Esophagus (tissue), 2 donors: ENCODE results near the gene BTBD18. TPM values are rescaled to one million over a fixed set of nuclear protein-coding genes. Genes with fewer than 3 reads are reported as not detected.

Experiments
- H3K27ac ChIP-seq, 2 donors: one replicate each; pipeline ENCODE4 v1.5.1; 2013; ENCODE audit warnings: low read depth in 2 of 2, mild to moderate bottlenecking in 2 of 2, inconsistent platforms in 1 of 2, low read length in 1 of 2, moderate library complexity in 1 of 2
- H3K27me3 ChIP-seq, 2 donors: one replicate each; pipeline ENCODE4 v1.6.1; 2013; ENCODE audit warnings: low read length in 2 of 2, control low read depth in 1 of 2, mild to moderate bottlenecking in 1 of 2; ENCODE audit not compliant: insufficient read depth in 2 of 2, control insufficient read depth in 1 of 2
- H3K36me3 ChIP-seq, 2 donors: one replicate each; pipeline ENCODE4 v1.6.1; 2013; ENCODE audit warnings: low read length in 1 of 2; ENCODE audit not compliant: control insufficient read depth in 2 of 2, insufficient read depth in 2 of 2
- H3K4me1 ChIP-seq, 2 donors: one replicate each; pipeline ENCODE4 v1.6.1; 2013; ENCODE audit warnings: low read length in 1 of 2; ENCODE audit not compliant: control insufficient read depth in 2 of 2, insufficient read depth in 2 of 2
- H3K4me3 ChIP-seq, 2 donors: one replicate each; pipeline ENCODE4 v1.5.1; 2013; ENCODE audit warnings: low read length in 2 of 2, mild to moderate bottlenecking in 2 of 2, low read depth in 1 of 2, moderate library complexity in 1 of 2
- H3K9me3 ChIP-seq, 2 donors: one replicate each; pipeline ENCODE4 v1.6.1; 2013; ENCODE audit warnings: mild to moderate bottlenecking in 2 of 2, low read depth in 1 of 2, low read length in 1 of 2, moderate library complexity in 1 of 2; ENCODE audit not compliant: control insufficient read depth in 2 of 2, insufficient read depth in 1 of 2
- WGBS, 2 donors: extraction: QIAGEN DNeasy Blood & Tissue Kit; methylation state at CpG; one replicate each; pipeline ENCODE4 v1.1.7; 2013; 5-methylcytosine and 5-hydroxymethylcytosine counted together
- polyA plus RNA-seq, 2 donors: library from polyadenylated mRNA; stranded (reverse); fragments of 200-250 nt; gene quantifications; one replicate each; pipeline ENCODE4 v1.2.3, GENCODE V29; 2013
- donor health status: healthy with polysubstance abuse.
- donor health status: Bipolar disorder and iron deficiency.

Gene BTBD18
- polyA plus RNA-seq, 2 donors, result 0.02 TPM; not detected in 1

DNA sequence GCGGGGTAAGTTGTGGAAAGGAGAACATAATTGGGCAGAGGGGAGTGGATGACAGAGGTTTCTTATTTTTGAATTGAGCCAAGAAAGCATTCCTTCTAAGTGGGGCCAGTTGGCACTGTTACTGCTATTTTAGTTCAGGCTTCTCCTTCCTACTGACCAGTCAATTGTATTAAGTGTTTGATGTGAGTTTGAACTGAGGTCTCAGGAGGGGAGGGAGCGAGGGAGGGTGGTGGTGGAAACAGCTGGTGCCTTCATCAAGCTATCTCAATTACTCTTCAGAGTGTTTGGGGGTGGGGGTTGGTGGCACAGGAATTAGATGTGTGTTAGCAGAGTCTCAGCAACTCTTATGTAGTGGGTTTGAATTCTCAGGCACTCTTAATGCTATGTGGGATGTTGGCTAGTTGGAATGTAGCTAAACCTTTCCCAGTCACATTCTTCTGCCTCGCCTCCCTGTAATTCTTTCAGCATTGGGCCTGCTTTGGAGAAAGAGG, 24.5 kb upstream of the BTBD18 start:
- Histone ChIP-seq H3K4me3 (peak overlapping the region in 1 of 2 donors; percentile 2), H3K36me3 (no peaks in the 10 kb centered on the region), H3K4me1 (peaks cover 8 to 10% of the 10 kb centered on the region in 2 donors), H3K9me3 (no peaks in the 10 kb centered on the region), H3K27ac (peak overlapping the region; percentile 87 to 89), H3K27me3 (no peaks in the 10 kb centered on the region)
- 51 to 56% methylated on average over 3 of the region's 3 CpGs for WGBS, 2 donors

DNA sequence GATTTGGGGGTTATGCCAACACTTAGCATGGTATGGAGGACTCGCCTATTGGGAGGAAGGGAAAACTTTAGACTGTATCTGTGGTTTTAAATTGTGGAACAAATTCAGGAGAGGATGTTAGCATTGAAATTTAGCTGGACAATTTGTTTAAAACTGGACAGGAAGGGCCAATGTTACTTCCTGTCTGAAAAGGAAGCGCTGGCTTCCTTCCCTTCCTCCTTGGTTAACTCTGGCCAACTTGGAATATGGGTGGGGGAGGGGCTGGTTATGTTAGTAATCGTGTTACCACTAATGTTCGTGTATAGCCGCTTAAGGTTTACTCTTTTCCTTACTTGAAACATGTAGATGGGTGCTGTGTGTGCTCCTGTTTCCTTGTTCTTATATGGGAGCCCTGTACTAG, 23.9 kb upstream of the BTBD18 start:
- H3K27ac ChIP-seq, result peak overlapping the region; percentile 87 to 89
- 45 to 49% methylated on average over 5 of the region's 5 CpGs for WGBS, 2 donors
- peaks cover 6 to 10% of the 10 kb centered on the region in 2 donors for H3K4me1 ChIP-seq
- no peaks in the 10 kb centered on the region for H3K36me3 ChIP-seq
- H3K4me3 ChIP-seq, result no peak overlapping the region
- no peaks in the 10 kb centered on the region for H3K27me3 ChIP-seq
- no peaks in the 10 kb centered on the region for H3K9me3 ChIP-seq

DNA sequence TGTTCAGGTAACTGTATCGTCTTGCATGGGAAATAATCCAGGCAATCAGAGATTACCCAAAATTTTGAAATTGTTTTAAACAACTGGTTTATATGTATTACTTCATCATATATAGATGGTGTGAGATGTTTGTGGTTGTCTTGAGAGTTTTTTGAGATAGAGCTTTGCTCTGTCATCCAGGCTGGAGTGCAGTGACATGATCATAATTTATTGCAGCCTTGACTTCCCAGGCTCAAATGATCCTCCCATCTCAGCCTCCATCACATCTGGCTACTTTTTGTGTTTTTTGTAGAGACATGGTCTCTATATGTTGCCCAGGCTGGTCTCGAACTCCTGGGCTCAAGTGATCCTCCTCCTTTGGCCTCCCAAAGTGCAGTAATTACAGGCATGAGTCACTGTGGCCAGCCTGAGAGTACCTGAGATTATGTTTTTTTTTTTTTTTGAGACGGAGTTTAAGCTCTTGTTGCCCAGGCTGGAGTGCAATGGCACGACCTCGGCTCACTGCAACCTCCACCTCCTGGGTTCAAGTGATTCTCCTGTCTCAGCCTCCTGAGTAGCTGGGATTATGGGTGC, 21.5 kb upstream of the BTBD18 start:
- H3K9me3 ChIP-seq, result no peaks in the 10 kb centered on the region
- H3K4me3 ChIP-seq, result no peak overlapping the region
- H3K27ac ChIP-seq, result peak overlapping the region; percentile 3 to 13
- no peaks in the 10 kb centered on the region for H3K36me3 ChIP-seq
- WGBS, 2 donors, result 60 to 72% methylated on average over 5 of the region's 5 CpGs
- peaks cover 2 to 7% of the 10 kb centered on the region in 2 donors for H3K4me1 ChIP-seq
- H3K27me3 ChIP-seq, result no peaks in the 10 kb centered on the region

DNA sequence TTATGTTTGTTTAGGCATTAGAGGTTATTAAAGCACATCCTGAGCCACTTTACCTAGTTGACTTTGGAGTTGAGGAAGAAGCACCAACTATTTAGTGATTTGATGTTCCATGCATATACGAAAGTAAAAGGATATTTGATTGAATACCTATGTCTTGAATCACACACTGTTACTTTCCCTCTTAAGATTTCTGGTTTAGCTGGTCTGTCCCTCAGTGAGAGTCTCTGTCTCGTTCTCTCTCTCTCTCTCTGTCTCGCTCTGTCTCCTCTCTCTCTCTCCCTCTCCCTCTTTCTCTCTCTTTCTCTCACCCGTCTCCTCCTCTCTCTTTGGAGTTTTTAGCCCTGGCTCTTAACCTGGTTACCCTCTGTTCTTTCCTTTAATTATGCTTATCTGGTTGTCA, 20.9 kb upstream of the BTBD18 start:
- 47 to 51% methylated on average over 4 of the region's 4 CpGs for WGBS, 2 donors
- Histone ChIP-seq H3K27ac (peak overlapping the region in 1 of 2 donors; percentile 27), H3K4me3 (no peak overlapping the region), H3K27me3 (no peaks in the 10 kb centered on the region), H3K9me3 (no peaks in the 10 kb centered on the region), H3K4me1 (peaks cover 0 to 7% of the 10 kb centered on the region in 2 donors), H3K36me3 (no peaks in the 10 kb centered on the region)

DNA sequence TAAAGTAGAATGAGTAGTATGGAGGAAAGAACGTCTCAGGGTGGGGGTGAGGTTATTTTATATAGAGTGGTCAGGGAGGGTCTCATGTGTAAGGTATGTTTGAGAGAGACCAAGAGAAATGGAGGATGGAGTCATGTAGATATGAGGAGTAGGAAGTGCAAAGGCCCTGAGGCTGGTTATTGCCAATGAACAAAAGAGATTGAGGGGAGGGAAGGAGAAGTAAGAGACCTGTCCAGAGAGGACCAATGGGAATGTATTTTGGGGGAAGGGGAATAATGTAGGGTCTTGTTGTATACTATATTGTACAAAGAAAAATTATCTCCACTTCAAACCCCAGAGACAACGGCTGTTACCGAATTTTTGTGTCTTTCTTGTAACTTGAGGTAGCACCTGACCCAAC, 19.7 kb upstream of the BTBD18 start:
- no peaks in the 10 kb centered on the region for H3K9me3 ChIP-seq
- no peaks in the 10 kb centered on the region for H3K27me3 ChIP-seq
- no peak overlapping the region for H3K27ac ChIP-seq
- 91 to 93% methylated on average over 3 of the region's 3 CpGs for WGBS, 2 donors
- peaks cover 0 to 4% of the 10 kb centered on the region in 2 donors for H3K4me1 ChIP-seq
- no peak overlapping the region for H3K4me3 ChIP-seq
- H3K36me3 ChIP-seq, result no peaks in the 10 kb centered on the region

DNA sequence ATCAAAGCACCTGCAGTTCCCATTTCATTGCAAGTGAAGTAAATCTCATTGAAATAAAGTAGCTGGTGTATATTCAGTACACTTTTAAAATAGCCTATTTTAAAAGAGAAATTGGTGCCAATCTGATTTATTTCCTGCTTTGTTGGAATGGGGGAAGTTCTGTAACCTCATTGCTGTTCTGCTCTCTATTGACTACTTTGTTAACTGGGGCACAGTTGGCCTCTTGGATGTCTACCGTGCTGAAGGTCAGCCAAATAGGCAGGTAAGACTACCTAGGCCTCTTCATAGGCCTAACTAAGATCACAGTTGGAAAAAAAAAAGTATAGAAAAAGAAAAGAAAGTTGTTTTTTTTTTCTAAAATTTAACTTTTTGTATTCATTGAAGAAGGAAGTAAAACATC, 19.2 kb upstream of the BTBD18 start:
- Histone ChIP-seq H3K4me1 (no peaks in the 10 kb centered on the region), H3K36me3 (no peaks in the 10 kb centered on the region), H3K9me3 (no peaks in the 10 kb centered on the region), H3K27ac (no peak overlapping the region), H3K4me3 (no peak overlapping the region), H3K27me3 (no peaks in the 10 kb centered on the region)
- 41 to 53% methylated on average over 1 of the region's 1 CpG for WGBS, 2 donors

DNA sequence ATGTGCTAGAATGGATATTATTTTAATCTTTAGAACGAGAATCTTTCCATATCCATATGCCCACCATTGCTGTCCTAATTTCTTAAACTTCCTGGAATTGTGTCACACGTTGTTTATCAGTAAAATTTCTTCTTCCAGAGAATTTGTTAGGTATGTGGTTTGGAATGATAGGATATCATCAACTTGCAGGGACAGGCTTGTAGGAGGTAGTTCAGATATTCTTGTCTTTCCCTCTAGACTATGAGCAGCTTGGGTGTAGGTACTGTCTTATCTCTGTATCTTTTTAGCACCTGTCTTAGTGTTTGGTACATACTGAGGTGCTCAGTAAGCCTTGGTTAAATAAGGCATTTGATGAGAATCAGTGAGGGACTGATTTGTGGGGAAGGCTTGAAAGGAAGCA, 13.4 kb upstream of the BTBD18 start:
- Histone ChIP-seq H3K27me3 (no peaks in the 10 kb centered on the region), H3K4me3 (peak overlapping the region; percentile 24 to 96), H3K9me3 (no peaks in the 10 kb centered on the region), H3K27ac (peak overlapping the region; percentile 9 to 54), H3K36me3 (no peaks in the 10 kb centered on the region), H3K4me1 (peaks cover 0 to 3% of the 10 kb centered on the region in 2 donors)
- 14 to 17% methylated on average over 2 of the region's 2 CpGs for WGBS, 2 donors

DNA sequence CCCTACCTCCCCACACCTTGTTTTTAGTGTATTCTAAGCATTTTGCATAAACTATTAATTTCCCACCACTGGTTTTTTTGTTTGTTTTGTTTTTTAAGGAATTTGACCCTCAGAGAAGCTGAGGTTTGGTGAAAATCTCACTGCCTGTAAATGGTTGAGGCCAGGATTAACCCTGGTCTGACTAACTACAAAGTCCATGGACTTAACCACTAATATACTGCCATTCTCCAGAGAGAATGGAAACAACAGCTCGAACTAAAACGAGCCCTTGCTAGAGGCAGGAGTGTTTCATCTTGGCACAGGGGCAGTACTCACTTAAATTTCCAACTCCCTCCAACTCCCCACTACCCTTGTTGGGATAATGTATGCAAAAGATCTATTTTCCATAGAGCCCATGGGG, 12.9 kb upstream of the BTBD18 start:
- Histone ChIP-seq H3K27me3 (no peaks in the 10 kb centered on the region), H3K9me3 (no peaks in the 10 kb centered on the region), H3K4me1 (peaks cover 0 to 3% of the 10 kb centered on the region in 2 donors), H3K36me3 (no peaks in the 10 kb centered on the region), H3K27ac (peak overlapping the region; percentile 9 to 54), H3K4me3 (peak overlapping the region; percentile 24 to 96)
- 13% methylated on average over 2 of the region's 2 CpGs for WGBS, 2 donors

DNA sequence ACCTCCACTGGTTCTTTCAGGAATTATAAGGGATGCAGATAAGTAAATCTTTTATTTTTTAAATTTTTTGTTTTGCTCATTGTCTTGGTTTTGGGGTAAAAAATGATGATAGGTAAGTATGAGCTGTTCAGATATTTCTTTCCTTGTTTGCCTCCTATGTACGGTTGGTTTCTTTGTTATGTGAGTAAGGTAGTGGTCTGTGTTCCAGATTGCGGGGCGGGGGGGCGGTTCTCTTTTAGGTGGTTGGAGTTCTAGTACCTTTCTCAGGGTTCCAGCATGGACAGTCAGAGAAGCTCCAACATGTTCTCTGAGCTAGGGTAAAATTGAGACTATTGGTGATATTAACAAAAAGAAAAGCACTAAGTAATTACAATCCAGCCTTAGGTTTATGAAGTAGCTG, 12.4 kb upstream of the BTBD18 start:
- Histone ChIP-seq H3K27me3 (no peaks in the 10 kb centered on the region), H3K4me3 (peak overlapping the region; percentile 49 to 96), H3K27ac (peak overlapping the region; percentile 26 to 84), H3K4me1 (peaks cover 0 to 3% of the 10 kb centered on the region in 2 donors), H3K36me3 (no peaks in the 10 kb centered on the region), H3K9me3 (no peaks in the 10 kb centered on the region)
- WGBS, 2 donors, result 22 to 31% methylated on average over 4 of the region's 4 CpGs

DNA sequence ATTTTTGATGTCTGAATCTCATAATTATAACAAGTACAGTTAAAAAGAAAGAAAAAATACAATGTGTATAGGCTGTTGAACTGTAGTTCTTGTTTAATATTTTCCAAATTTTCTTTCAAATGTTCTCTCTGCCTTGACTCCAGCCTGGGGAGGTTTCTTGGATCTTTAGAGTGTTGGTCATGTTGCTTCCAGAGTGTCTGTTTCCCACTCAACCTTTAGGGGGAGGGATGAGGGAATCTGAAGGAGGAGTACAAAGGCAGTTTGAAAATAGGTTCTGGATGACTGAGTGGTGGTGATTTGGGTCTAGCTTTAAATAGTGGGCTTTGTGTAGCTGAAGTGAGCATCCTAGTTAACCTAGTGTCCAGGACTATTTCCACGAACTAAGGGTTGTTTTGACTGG, 11.9 kb upstream of the BTBD18 start:
- WGBS, 2 donors, result 8 to 18% methylated on average over 1 of the region's 1 CpG
- Histone ChIP-seq H3K4me1 (peaks cover 0 to 3% of the 10 kb centered on the region in 2 donors), H3K27ac (peak overlapping the region; percentile 27 to 68)

More for the DNA sequence above, 11.9 kb upstream of the BTBD18 start:
- no peaks in the 10 kb centered on the region for H3K9me3 ChIP-seq
- H3K36me3 ChIP-seq, result no peaks in the 10 kb centered on the region
- no peaks in the 10 kb centered on the region for H3K27me3 ChIP-seq
- peak overlapping the region; percentile 49 to 96 for H3K4me3 ChIP-seq
